Dermis blood vessel endothelial cell (primary cell): ENCODE measurements around the gene SDC3. TPM values are rescaled to one million over a fixed set of nuclear protein-coding genes. Genes with fewer than 3 reads are reported as not detected.
A peak's percentile ranks its signal among the peaks of the same experiment; 100 is the strongest.

Experiments
- DNase-seq: peaks from one replicate; pipeline ENCODE4 v3.0.0; 2010
- total RNA-seq: library from RNA; depleted of rRNA; stranded (reverse); fragments of >200 nt; gene quantifications from 2 replicates; pipeline ENCODE4 v1.2.3, GENCODE V29; 2014

The SDC3 gene
- total RNA-seq, 1 donor from 2014 or later = 22.0 TPM

- no peak for DNase-seq
Measured at GRCh38 chr1:30846587-30846986, 62.0 kb downstream of the SDC3 start.

- no peak for DNase-seq
Measured at GRCh38 chr1:30845904-30846290, 62.7 kb downstream of the SDC3 start.

GRCh38 chr1:30845237-30845903 is 63.2 kb downstream of the SDC3 start:
- DNase-seq = no peak

DNA sequence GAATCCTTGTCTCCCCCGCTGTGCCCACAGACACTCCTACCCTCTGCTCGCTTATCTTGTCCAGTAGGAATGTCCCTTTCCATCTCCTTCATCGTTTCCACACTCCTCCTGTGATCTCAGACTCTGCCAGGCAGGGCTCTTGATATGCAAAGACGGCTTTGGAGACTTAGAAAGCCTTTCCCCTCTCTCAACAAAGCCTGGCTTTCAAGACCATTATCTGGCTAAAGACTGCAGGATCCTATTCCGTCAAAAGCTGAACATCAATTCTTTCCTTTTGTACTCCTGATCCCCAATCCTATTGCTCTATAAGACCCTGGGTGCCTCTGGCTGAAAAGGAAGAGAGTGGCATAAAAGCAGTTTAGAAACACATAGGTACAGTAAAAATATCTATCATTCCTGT is 63.9 kb downstream of the SDC3 start:
- DNase-seq = no peak

- no peak for DNase-seq
Measured at GRCh38 chr1:30842697-30843354, 65.7 kb downstream of the SDC3 start.

- peak; percentile 98 for DNase-seq
Measured at GRCh38 chr1:30840904-30841598, 67.5 kb downstream of the SDC3 start.

- DNase-seq = no peak
Measured at GRCh38 chr1:30839827-30840359, 68.7 kb downstream of the SDC3 start.

DNA sequence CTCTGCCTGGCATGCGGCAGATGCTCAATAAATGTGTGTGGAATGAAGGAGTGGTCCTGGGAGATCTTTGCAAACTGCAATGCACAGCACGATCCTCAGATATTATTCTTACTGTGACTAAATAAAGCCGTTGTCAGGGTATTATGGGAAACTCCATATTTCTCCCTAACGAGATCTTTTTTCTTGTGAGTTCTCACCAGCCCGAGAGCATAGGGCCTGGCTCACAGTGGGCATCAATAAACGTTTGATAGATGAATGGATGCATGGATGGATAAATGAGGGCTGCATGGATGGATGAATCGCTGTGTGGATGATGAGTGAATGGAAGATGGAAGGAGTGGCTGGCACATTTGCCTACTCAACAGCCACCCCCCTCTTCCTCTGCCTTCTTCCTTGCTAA is 69.6 kb downstream of the SDC3 start:
- DNase-seq = no peak

DNA sequence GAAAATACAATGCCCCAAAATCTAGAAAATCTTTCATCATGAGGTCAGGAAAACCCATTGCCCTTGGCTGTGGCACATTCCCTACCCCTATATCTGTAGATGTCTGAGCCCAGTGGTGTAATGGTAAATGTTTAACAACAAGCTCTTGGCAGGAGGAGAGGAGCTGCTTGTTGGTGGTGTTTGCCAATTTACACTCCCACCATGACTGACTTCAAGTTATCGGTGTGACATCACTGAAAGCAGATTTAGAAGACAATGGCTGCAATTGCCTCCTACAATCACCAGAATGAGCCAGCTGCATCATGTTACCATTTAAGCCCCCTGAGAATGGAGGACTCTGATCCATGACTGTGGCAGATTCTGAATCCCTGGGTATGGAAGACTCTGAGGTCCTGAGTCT is 70.9 kb downstream of the SDC3 start:
- no peak for DNase-seq

- DNase-seq = no peak
Measured at GRCh38 chr1:30834253-30834652, 74.3 kb downstream of the SDC3 start.

DNA sequence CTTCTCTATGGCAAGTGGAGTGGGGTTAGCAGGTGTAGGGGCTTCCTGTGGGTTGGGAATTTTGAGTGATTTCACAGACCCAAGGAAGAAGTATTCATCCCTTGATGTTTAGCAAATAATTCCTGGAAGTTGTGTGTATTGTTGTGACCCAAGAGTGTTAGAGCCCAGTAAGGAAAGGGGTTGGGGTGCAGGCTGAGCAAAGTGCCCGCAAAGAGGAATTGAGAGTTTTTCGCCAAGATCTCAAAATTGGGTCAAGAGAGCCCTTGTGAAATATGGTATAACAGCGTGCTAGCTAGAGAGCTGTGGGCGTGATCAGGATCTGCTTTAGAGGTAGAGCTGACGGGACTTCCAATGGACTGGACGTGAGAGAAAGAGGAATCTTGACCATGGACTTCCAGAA is 78.0 kb downstream of the SDC3 start:
- no peak for DNase-seq

DNA sequence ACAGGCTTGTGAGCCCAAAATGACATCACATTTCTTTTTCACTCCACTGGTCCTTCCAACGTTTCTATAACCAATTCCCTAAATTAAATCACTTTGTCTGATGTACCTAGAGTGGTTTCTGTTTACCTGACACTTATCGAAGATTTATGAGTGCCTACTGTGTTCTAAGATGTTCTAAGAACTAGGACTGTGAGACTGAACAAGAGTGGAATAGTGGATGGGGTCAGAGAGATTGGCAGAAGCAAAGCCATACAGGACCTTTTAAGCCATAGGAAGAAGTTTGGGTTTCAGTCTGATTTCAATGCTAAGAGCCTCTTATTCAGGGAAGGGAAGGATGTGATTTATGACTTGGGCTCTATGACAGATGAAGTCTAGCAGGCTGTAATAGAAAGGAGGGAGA is 78.7 kb downstream of the SDC3 start:
- DNase-seq = no peak

DNA sequence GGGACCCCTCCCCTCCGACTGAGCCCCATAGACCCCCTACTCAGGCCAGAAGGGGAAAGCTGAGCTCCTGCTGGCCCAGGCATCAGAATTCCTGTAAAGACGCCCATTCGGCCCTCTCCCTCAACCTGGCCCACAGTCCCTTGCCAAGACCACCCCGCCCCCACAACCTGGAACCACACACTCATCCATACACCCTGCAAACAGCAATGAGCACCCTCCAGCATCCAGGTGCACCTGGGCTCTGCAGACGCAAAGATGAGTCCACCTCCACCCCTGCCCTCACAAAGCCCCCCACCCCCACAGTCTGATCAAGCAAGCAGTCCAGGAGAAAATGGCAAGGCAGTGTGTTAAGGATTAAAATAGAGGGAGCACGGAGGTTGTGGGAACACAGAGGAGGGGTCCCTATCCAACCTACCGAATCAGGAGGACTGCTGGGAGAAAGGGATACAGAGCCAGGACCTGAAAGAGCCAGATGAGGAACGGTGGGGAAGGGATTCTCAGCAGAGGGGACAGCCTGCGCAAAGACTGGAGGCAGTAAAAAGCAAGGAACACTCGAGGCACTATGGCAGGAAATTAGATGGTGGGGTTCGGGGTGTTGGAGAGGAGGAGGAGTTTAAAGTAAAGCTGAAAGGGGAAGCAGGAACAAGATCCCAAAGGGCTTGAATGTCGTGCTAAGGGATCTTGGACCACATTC is 83.7 kb downstream of the SDC3 start:
- no peak for DNase-seq

DNA sequence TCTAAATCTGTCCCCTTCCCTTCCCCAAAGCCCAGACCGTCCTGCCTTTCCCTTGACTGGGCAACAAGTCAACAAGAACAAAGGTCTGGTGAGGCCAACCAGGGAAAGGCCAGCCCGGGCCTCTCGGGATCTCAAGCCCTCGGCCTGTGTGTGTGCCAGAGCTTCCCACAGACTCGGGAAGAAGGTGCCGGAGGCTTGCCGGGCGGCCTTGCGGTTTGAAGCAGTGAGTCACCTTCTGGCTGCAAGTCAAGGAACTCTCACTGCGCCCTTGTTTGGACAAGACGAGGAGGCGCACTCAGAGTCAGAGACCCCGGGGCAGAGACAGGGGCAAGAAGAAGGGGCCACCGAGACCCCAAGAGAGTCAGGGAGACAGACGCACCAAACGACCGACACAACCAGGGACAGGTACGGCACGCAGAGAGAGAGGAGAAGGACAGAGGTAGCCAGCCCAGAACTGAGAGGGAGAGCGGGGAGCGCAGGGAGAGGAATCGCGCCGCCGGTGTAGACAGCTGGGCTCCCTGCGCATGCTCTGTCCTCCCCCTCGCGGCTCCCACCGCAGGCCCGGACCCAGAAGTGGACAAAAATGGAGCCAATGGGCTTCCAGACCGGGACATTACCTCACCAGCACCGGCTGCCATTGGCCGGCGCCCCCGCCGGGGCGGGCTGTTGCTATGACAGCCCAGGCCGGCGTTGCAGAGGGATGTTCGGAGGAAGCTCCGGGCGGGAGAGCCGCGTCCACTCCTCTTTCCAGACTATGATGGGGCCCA is 84.4 kb downstream of the SDC3 start:
- DNase-seq = peak; percentile 98

DNA sequence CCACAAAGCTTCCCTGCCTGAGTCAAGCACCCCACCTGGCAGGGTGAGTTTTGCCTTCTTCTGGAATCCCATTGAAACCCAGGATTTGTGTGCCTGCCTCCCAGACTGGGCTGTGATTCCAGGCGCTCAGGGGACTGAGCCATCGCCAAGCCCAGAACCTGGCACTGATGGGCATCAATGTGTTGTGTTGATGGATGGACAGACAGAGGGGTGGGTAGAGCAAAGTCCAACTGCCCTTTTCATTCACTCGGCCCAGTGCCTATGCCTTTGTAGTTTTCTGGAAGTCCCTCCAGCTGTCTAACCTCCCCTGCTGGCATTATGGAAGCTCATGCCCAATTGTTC is 85.0 kb downstream of the SDC3 start:
- no peak for DNase-seq

GRCh38 chr1:30822966-30823581 is 85.5 kb downstream of the SDC3 start:
- DNase-seq = no peak

- no peak for DNase-seq
Measured at GRCh38 chr1:30822006-30822405, 86.6 kb downstream of the SDC3 start.

GRCh38 chr1:30820299-30820698 is 88.3 kb downstream of the SDC3 start:
- DNase-seq = no peak
